Mesenchymal stem cell (in vitro differentiated cells and primary cell): Measurements from ENCODE around the gene FRMD4A.

Source experiments
- DNase-seq: peaks from one replicate; pipeline ENCODE4 v3.0.0-alpha.2; 2013
- H2AFZ ChIP-seq: one replicate; pipeline ENCODE4 v1.6.1; 2013; ENCODE audit warnings: low read depth, mild to moderate bottlenecking, control low read depth, inconsistent platforms, low read length, moderate library complexity
- H2AK5ac ChIP-seq: 2 replicates; pipeline ENCODE4 v1.6.1; 2013; ENCODE audit warnings: low read length, moderate library complexity, mild to moderate bottlenecking, inconsistent platforms; ENCODE audit not compliant: severe bottlenecking
- H2BK120ac ChIP-seq: one replicate; pipeline ENCODE4 v1.6.1; 2013; ENCODE audit warnings: low read depth, mild to moderate bottlenecking, inconsistent platforms, low read length, moderate library complexity
- H2BK12ac ChIP-seq, 2 experiments: one replicate each; pipeline ENCODE4 v1.6.1; 2013; ENCODE audit warnings: inconsistent platforms in 2 of 2, low read length in 2 of 2, mild to moderate bottlenecking in 2 of 2, moderate library complexity in 2 of 2, control low read depth in 1 of 2
- H2BK15ac ChIP-seq: one replicate; pipeline ENCODE4 v1.6.1; 2013; ENCODE audit warnings: mild to moderate bottlenecking, low read depth, inconsistent platforms; ENCODE audit not compliant: poor library complexity, severe bottlenecking
- H2BK5ac ChIP-seq: 2 replicates; pipeline ENCODE4 v1.6.1; 2013; ENCODE audit warnings: low read depth, mild to moderate bottlenecking, low read length, control low read depth, inconsistent platforms; ENCODE audit not compliant: poor library complexity, severe bottlenecking
- H3K14ac ChIP-seq, 2 experiments: one replicate each; pipeline ENCODE4 v1.6.1; 2013; ENCODE audit warnings: inconsistent platforms in 2 of 2, low read length in 2 of 2, control low read depth in 1 of 2, mild to moderate bottlenecking in 1 of 2, moderate library complexity in 1 of 2
- H3K18ac ChIP-seq, 2 experiments: one replicate each; pipeline ENCODE4 v1.6.1; 2013; ENCODE audit warnings: inconsistent platforms in 2 of 2, low read length in 2 of 2, control low read depth in 1 of 2, low read depth in 1 of 2, mild to moderate bottlenecking in 1 of 2
- H3K23ac ChIP-seq, 2 experiments: one replicate each; pipeline ENCODE4 v1.6.1; 2013; ENCODE audit warnings: inconsistent platforms in 2 of 2, low read length in 2 of 2, mild to moderate bottlenecking in 2 of 2, moderate library complexity in 2 of 2, control low read depth in 1 of 2
- H3K27ac ChIP-seq: 2 replicates; pipeline ENCODE4 v1.5.1; 2013; ENCODE audit warnings: mild to moderate bottlenecking, moderate library complexity, low read length, control low read depth, inconsistent platforms; ENCODE audit not compliant: poor library complexity, severe bottlenecking
- H3K27me3 ChIP-seq, 2 experiments: 2 replicates each; pipeline versions ENCODE4 v1.6.1 to v1.7.0; 2013; ENCODE audit warnings: low read length in 2 of 2, mild to moderate bottlenecking in 2 of 2, moderate library complexity in 2 of 2, control low read depth in 1 of 2, inconsistent platforms in 1 of 2; ENCODE audit not compliant: control insufficient read depth in 1 of 2, insufficient read depth in 1 of 2
- H3K36me3 ChIP-seq, 2 experiments: 2 replicates each; pipeline versions ENCODE4 v1.6.1 to v1.7.0; 2013; ENCODE audit warnings: low read length in 2 of 2, control low read depth in 1 of 2, inconsistent platforms in 1 of 2, low read depth in 1 of 2, mild to moderate bottlenecking in 1 of 2; ENCODE audit not compliant: insufficient read depth in 2 of 2, control insufficient read depth in 1 of 2
- H3K4ac ChIP-seq, 2 experiments: one replicate each; pipeline ENCODE4 v1.6.1; 2013; ENCODE audit warnings: inconsistent platforms in 2 of 2, low read length in 2 of 2, mild to moderate bottlenecking in 2 of 2, moderate library complexity in 2 of 2, control low read depth in 1 of 2, low read depth in 1 of 2
- H3K4me1 ChIP-seq: 2 replicates; pipeline ENCODE4 v1.6.1; 2013; ENCODE audit warnings: low read depth, low read length, control low read depth; ENCODE audit not compliant: control insufficient read depth, insufficient read depth
- H3K4me2 ChIP-seq: 2 replicates; pipeline ENCODE4 v1.6.1; 2013; ENCODE audit warnings: low read length, mild to moderate bottlenecking, inconsistent platforms; ENCODE audit not compliant: poor library complexity, severe bottlenecking
- H3K4me3 ChIP-seq, 2 experiments: 2 replicates each; pipeline versions ENCODE4 v1.5.1 to v1.7.0; 2013; ENCODE audit warnings: low read length in 2 of 2, mild to moderate bottlenecking in 2 of 2, control low read depth in 1 of 2, low read depth in 1 of 2; ENCODE audit not compliant: insufficient read depth in 1 of 2
- H3K79me1 ChIP-seq: replicated peaks from 2 replicates; pipeline ENCODE4 v1.6.1; 2013; ENCODE audit warnings: mild to moderate bottlenecking, control low read depth, low read length, inconsistent platforms; ENCODE audit not compliant: poor library complexity, severe bottlenecking
- H3K9ac ChIP-seq: 2 replicates; pipeline ENCODE4 v1.7.0; 2013; ENCODE audit warnings: mild to moderate bottlenecking, low read length, moderate library complexity
- H3K9me3 ChIP-seq: 2 replicates; pipeline ENCODE4 v1.7.0; 2013; ENCODE audit warnings: mild to moderate bottlenecking, low read length; ENCODE audit not compliant: control insufficient read depth
- H4K8ac ChIP-seq: one replicate; pipeline ENCODE4 v1.6.1; 2013; ENCODE audit warnings: inconsistent platforms, mild to moderate bottlenecking, low read length, moderate library complexity
- H4K91ac ChIP-seq: one replicate; pipeline ENCODE4 v1.6.1; 2013; ENCODE audit warnings: mild to moderate bottlenecking, low read length, inconsistent platforms
- WGBS: methylation state at CpG from one replicate; pipeline ENCODE4 v1.1.7; 2013; ENCODE audit warnings: mixed read lengths; 5-methylcytosine and 5-hydroxymethylcytosine counted together

FRMD4A gene

DNA sequence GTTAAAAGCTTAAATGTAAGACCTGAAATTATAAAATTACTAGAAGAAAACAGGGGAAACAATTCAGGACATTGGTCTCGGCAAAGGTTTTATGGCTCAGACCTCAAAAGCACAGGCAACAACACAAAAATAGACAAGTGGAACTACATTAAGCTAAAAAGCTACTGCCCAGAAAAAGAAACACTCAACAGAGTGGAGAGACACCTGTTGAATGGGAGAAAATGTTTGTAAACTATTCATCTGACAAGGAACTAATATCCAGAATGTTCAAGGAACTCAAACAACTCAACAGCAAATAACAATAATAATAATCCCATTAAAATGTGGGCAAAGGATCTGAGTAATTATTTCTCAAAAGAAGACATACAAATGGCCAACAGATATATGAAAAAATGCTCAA lies 170.4 kb downstream of the FRMD4A start:
- Histone ChIP-seq H4K8ac (no peak overlapping the region), H4K91ac (no peak overlapping the region), H3K4me3 (no peak overlapping the region), H3K9ac (no peak overlapping the region), H2BK5ac (no peak overlapping the region), H2AFZ (no peak overlapping the region), H2BK120ac (no peak overlapping the region), H3K23ac (no peak overlapping the region), H2BK15ac (no peak overlapping the region), H3K4me2 (no peak overlapping the region), H2AK5ac (no peak overlapping the region), H3K79me1 (no peaks in the 10 kb centered on the region), H3K4ac (no peak overlapping the region), H3K27ac (no peak overlapping the region), H2BK12ac (no peak overlapping the region), H3K9me3 (peaks cover 3% of the 10 kb centered on the region), H3K18ac (no peak overlapping the region), H3K36me3 (no peaks in the 10 kb centered on the region), H3K27me3 (peaks cover 12 to 67% of the 10 kb centered on the region in 2 experiments), H3K4me1 (no peaks in the 10 kb centered on the region), H3K14ac (no peak overlapping the region)
- WGBS = no CpG with 5 or more reads among the region's 1 CpG
- DNase-seq = no peak

DNA sequence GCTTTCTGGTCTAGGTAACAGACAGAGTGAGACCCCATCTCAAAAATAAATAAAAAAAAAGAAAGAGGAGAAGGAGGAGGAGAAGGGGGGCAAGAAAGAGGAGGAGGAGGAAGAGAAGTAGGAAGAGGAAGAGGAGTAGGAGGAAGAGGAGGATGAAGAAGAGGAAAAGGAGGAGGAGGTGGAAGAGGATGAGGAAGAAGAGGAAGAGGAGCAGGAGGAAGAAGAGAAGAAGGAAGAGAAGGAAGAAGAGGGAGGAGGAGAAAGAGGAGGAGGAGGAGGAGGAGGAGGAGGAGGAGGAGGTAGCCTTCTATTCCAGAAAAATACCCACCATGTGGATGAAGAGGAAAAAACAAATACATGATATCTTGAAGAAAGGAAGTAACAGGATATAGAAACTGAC lies 172.1 kb downstream of the FRMD4A start:
- no peak overlapping the region for H3K4me2 ChIP-seq
- no peak overlapping the region for H4K8ac ChIP-seq
- H2AFZ ChIP-seq = no peak overlapping the region
- H2BK12ac ChIP-seq = no peak overlapping the region
- no peak overlapping the region for H4K91ac ChIP-seq
- H3K9me3 ChIP-seq = peaks cover 3% of the 10 kb centered on the region
- H2BK120ac ChIP-seq = no peak overlapping the region
- no peaks in the 10 kb centered on the region for H3K36me3 ChIP-seq
- no peaks in the 10 kb centered on the region for H3K79me1 ChIP-seq
- no peak overlapping the region for H2BK5ac ChIP-seq
- no peak overlapping the region for H3K23ac ChIP-seq
- H3K4me1 ChIP-seq = no peaks in the 10 kb centered on the region
- no peak overlapping the region for H3K18ac ChIP-seq
- H2AK5ac ChIP-seq = no peak overlapping the region
- H3K27ac ChIP-seq = no peak overlapping the region
- H2BK15ac ChIP-seq = no peak overlapping the region
- peaks cover 6 to 58% of the 10 kb centered on the region in 2 experiments for H3K27me3 ChIP-seq
- DNase-seq = no peak
- no peak overlapping the region for H3K9ac ChIP-seq
- no peak overlapping the region for H3K4ac ChIP-seq
- H3K14ac ChIP-seq = no peak overlapping the region
- no peak overlapping the region for H3K4me3 ChIP-seq

DNA sequence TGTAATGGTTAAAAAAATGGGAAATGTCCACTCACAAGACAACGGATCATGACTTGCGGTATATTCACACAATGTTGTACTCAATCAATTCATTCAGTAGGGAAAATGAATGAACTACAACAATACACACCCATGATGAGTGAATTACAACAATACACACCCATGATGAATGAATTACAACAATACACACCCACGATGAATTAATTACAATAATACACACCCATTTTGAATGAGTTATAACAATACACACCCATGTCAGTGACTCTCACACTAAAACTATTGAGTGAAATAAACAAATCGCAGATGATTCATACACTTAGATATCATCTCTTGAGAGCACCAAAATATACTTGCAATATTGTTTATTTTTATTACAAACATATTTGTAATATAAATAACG lies 174.6 kb downstream of the FRMD4A start:
- H3K79me1 ChIP-seq = no peaks in the 10 kb centered on the region
- no peak overlapping the region for H4K91ac ChIP-seq
- H3K36me3 ChIP-seq = no peaks in the 10 kb centered on the region
- no peak overlapping the region for H2BK12ac ChIP-seq
- no peaks in the 10 kb centered on the region for H3K4me1 ChIP-seq
- H3K23ac ChIP-seq = no peak overlapping the region
- H2AK5ac ChIP-seq = no peak overlapping the region
- H3K4ac ChIP-seq = no peak overlapping the region
- no peak overlapping the region for H3K4me3 ChIP-seq
- peaks cover 3% of the 10 kb centered on the region for H3K9me3 ChIP-seq
- H3K4me2 ChIP-seq = no peak overlapping the region
- no peak overlapping the region for H3K18ac ChIP-seq
- 74% methylated on average over 4 of the region's 5 CpGs for WGBS
- no peak for DNase-seq
- H3K14ac ChIP-seq = no peak overlapping the region
- H4K8ac ChIP-seq = no peak overlapping the region
- H3K27me3 ChIP-seq = peaks cover 3 to 44% of the 10 kb centered on the region in 2 experiments
- no peak overlapping the region for H2BK5ac ChIP-seq
- H3K9ac ChIP-seq = no peak overlapping the region
- H2AFZ ChIP-seq = no peak overlapping the region
- no peak overlapping the region for H3K27ac ChIP-seq
- H2BK15ac ChIP-seq = no peak overlapping the region
- no peak overlapping the region for H2BK120ac ChIP-seq

DNA sequence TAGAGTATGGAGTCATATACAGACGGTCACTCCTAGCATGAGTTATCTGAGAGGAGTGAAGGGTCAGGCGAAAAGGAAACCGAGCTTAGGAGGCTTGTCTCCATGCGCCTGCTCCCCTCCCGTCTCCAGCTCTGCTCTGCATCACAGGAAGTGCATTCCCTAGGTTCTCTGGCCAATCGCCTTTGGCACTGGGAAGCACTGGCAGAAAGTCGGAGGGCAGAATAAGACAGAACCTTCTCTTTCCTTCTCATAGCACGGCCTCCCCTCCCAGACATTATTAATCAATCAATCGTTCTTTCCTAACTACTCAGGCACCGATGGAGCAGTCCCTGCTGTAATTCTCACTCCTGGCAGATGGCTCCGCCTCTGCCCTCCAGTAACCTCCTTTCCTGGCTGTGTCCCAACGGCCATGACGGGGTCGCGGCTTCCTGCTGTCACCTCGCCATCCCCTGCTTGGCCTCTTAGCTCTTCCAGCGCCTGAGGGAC lies 177.1 kb downstream of the FRMD4A start:
- Histone ChIP-seq H2BK120ac (no peak overlapping the region), H3K27me3 (peaks cover 3 to 41% of the 10 kb centered on the region in 2 experiments), H3K23ac (no peak overlapping the region), H4K8ac (no peak overlapping the region), H3K4me2 (no peak overlapping the region), H4K91ac (no peak overlapping the region), H2BK5ac (no peak overlapping the region), H3K27ac (no peak overlapping the region), H3K36me3 (no peaks in the 10 kb centered on the region), H3K9ac (no peak overlapping the region), H2AK5ac (no peak overlapping the region), H2BK12ac (no peak overlapping the region), H2BK15ac (no peak overlapping the region), H3K9me3 (peaks cover 3% of the 10 kb centered on the region), H3K4me1 (no peaks in the 10 kb centered on the region), H3K79me1 (no peaks in the 10 kb centered on the region), H3K4me3 (no peak overlapping the region), H3K4ac (no peak overlapping the region), H3K14ac (no peak overlapping the region), H3K18ac (no peak overlapping the region), H2AFZ (no peak overlapping the region)
- 68% methylated on average over 17 of the region's 17 CpGs for WGBS
- peak; percentile 18 for DNase-seq
